Liver (tissue), 9 donors: ENCODE results near the gene MLF1. TPM values are rescaled to one million over a fixed set of nuclear protein-coding genes. Genes with fewer than 3 reads are reported as not detected.

Experiments used
- DNase-seq: peaks from one replicate; pipeline ENCODE4 v3.0.0-alpha.2; 2017; ENCODE audit warnings: low spot score
- H3K27ac ChIP-seq, 2 donors: one replicate each; pipeline ENCODE4 v1.7.0; 2013; ENCODE audit warnings: inconsistent platforms in 2 of 2, low read length in 2 of 2, control low read depth in 1 of 2, low read depth in 1 of 2, mild to moderate bottlenecking in 1 of 2
- H3K27me3 ChIP-seq, 4 donors: one replicate each; pipeline versions ENCODE4 v1.6.1 to v1.7.0; 2013; ENCODE audit warnings: low read length in 3 of 4, inconsistent platforms in 1 of 4, mild to moderate bottlenecking in 1 of 4, moderate library complexity in 1 of 4; ENCODE audit not compliant: control insufficient read depth in 4 of 4, insufficient read depth in 4 of 4
- H3K36me3 ChIP-seq, 4 donors: one replicate each; pipeline versions ENCODE4 v1.6.1 to v1.7.0; 2013; ENCODE audit warnings: low read length in 3 of 4, mild to moderate bottlenecking in 3 of 4, low read depth in 1 of 4, moderate library complexity in 1 of 4; ENCODE audit not compliant: control insufficient read depth in 4 of 4, insufficient read depth in 3 of 4
- H3K4me1 ChIP-seq, 4 donors: one replicate each; pipeline versions ENCODE4 v1.6.1 to v1.7.0; 2013; ENCODE audit warnings: low read length in 3 of 4, mild to moderate bottlenecking in 3 of 4, moderate library complexity in 1 of 4; ENCODE audit not compliant: control insufficient read depth in 4 of 4, insufficient read depth in 4 of 4
- H3K4me3 ChIP-seq, 3 donors: one replicate each; pipeline versions ENCODE4 v1.6.1 to v1.7.0; 2013; ENCODE audit warnings: low read length in 3 of 3, control low read depth in 1 of 3, low read depth in 1 of 3, mild to moderate bottlenecking in 1 of 3
- H3K9ac ChIP-seq, 2 donors: one replicate each; pipeline ENCODE4 v1.7.0; 2013; ENCODE audit warnings: low read length in 2 of 2, mild to moderate bottlenecking in 2 of 2, moderate library complexity in 2 of 2, control low read depth in 1 of 2, low read depth in 1 of 2
- H3K9me3 ChIP-seq, 4 donors: one replicate each; pipeline versions ENCODE4 v1.6.1 to v1.7.0; 2013; ENCODE audit warnings: low read length in 3 of 4; ENCODE audit not compliant: control insufficient read depth in 4 of 4
- EGR1 ChIP-seq, 2 donors: IDR thresholded peaks; 2 replicates each; pipeline ENCODE4 v1.6.1; 2016 to 2018; ENCODE audit warnings: antibody characterized with exemption in 2 of 2, low read depth in 2 of 2
- FOXA1 ChIP-seq: IDR thresholded peaks from 2 replicates; pipeline ENCODE4 v1.6.1; 2016; ENCODE audit warnings: antibody characterized with exemption
- FOXA2 ChIP-seq: IDR thresholded peaks from 2 replicates; pipeline ENCODE4 v1.6.1; 2016; ENCODE audit warnings: antibody characterized with exemption
- GABPA ChIP-seq, 2 donors: IDR thresholded peaks in 1 of 2; conservative IDR thresholded peaks in 1 of 2; 2 replicates each; pipeline ENCODE4 v1.6.1; 2016; ENCODE audit warnings: antibody characterized with exemption in 2 of 2, mild to moderate bottlenecking in 1 of 2, moderate library complexity in 1 of 2
- HNF4A ChIP-seq, 2 donors: conservative IDR thresholded peaks; 2 replicates each; pipeline ENCODE4 v1.6.1; 2016; ENCODE audit warnings: antibody characterized with exemption in 2 of 2, mild to moderate bottlenecking in 2 of 2
- HNF4G ChIP-seq: IDR thresholded peaks from 2 replicates; pipeline ENCODE4 v1.6.1; 2016; ENCODE audit warnings: antibody characterized with exemption
- JUND ChIP-seq, 2 donors: IDR thresholded peaks; 2 replicates each; pipeline ENCODE4 v1.6.1; 2016; ENCODE audit warnings: antibody characterized with exemption in 2 of 2
- MAX ChIP-seq: IDR thresholded peaks from 2 replicates; pipeline ENCODE4 v1.6.1; 2016; ENCODE audit warnings: antibody characterized with exemption
- NR2F2 ChIP-seq: IDR thresholded peaks from 2 replicates; pipeline ENCODE4 v1.6.1; 2016; ENCODE audit warnings: antibody characterized with exemption
- RAD21 ChIP-seq, 2 donors: IDR thresholded peaks; 2 replicates each; pipeline ENCODE4 v1.6.1; 2016; ENCODE audit warnings: antibody characterized with exemption in 2 of 2, mild to moderate bottlenecking in 2 of 2
- RXRA ChIP-seq, 2 donors: IDR thresholded peaks; 2 replicates each; pipeline ENCODE4 v1.6.1; 2017 to 2018; ENCODE audit warnings: antibody characterized with exemption in 2 of 2, mild to moderate bottlenecking in 1 of 2
- SP1 ChIP-seq: IDR thresholded peaks from 2 replicates; pipeline ENCODE4 v1.6.1; 2018; ENCODE audit warnings: antibody characterized with exemption, mild to moderate bottlenecking
- TAF1 ChIP-seq: conservative IDR thresholded peaks from 2 replicates; pipeline ENCODE4 v1.6.1; 2016; ENCODE audit warnings: antibody characterized with exemption, mild to moderate bottlenecking
- YY1 ChIP-seq: IDR thresholded peaks from 2 replicates; pipeline ENCODE4 v1.6.1; 2016; ENCODE audit warnings: antibody characterized with exemption, mild to moderate bottlenecking
- WGBS: extraction: QIAGEN DNeasy Blood & Tissue Kit; methylation state at CpG from one replicate; pipeline ENCODE4 v1.1.7; 2013; 5-methylcytosine and 5-hydroxymethylcytosine counted together
- polyA plus RNA-seq, 2 donors: library from polyadenylated mRNA; stranded (reverse) in 1 of 2; unstranded in 1 of 2; fragments of 200-250 nt in 1 of 2; fragments of >200 nt in 1 of 2; fragmentation: Nextera tagmentation in 1 of 2; extraction: Ambion mirVana in 1 of 2; gene quantifications; one replicate each; pipeline versions ENCODE4 v1.2.1 to v1.2.3, GENCODE V29; 2013 to 2015
- total RNA-seq, 2 donors: library from RNA; depleted of rRNA; stranded (reverse); fragments of >200 nt; gene quantifications; one replicate each; pipeline ENCODE4 v1.2.3, GENCODE V29; 2014
- TF ChIP-seq, protein P1 (sequence below): IDR thresholded peaks from 2 replicates; pipeline ENCODE4 v1.6.1; 2016; ENCODE audit warnings: antibody characterized with exemption
- TF ChIP-seq, protein P2 (sequence below): fragments of 150-350 bp; IDR thresholded peaks from 2 replicates; pipeline ENCODE4 v1.5.1; 2017; ENCODE audit warnings: improper control_type of control experiment, low read depth, low read length; ENCODE audit not compliant: missing input control
- TF ChIP-seq, protein P3 (sequence below): IDR thresholded peaks from 2 replicates; pipeline ENCODE4 v1.6.1; 2016; ENCODE audit warnings: antibody characterized with exemption
- TF ChIP-seq, protein P4 (sequence below): IDR thresholded peaks from 2 replicates; pipeline ENCODE4 v1.6.1; 2016; ENCODE audit warnings: antibody characterized with exemption, mild to moderate bottlenecking
- donor health status: healthy.
- donor health status: healthy.
- donor health status: healthy.
- donor health status: healthy.
- donor health status: healthy.

Gene MLF1
- total and polyA plus RNA-seq, 4 donors = 0.20 to 3.3 (median 0.45) TPM

- Histone ChIP-seq H3K4me1 (no peaks in the 10 kb centered on the region), H3K27ac (no peak overlapping the region), H3K27me3 (no peaks in the 10 kb centered on the region), H3K9me3 (no peaks in the 10 kb centered on the region), H3K36me3 (no peaks in the 10 kb centered on the region), H3K4me3 (no peak overlapping the region), H3K9ac (no peak overlapping the region)
- TF ChIP-seq JUND (IDR thresholded peaks at IDR 0.05) (no peak), NR2F2 (no peak), HNF4A (conservative IDR thresholded peaks at IDR 0.05) (no peak), TAF1 (no peak), FOXA2 (no peak), FOXA1 (no peak), HNF4G (no peak), RAD21 (IDR thresholded peaks at IDR 0.05) (no peak), MAX (no peak), GABPA (IDR thresholded peaks at IDR 0.05 in 1 of 2, conservative IDR thresholded peaks at IDR 0.05 in 1 of 2) (no peak), EGR1 (IDR thresholded peaks at IDR 0.05; ENCODE audit: low read depth in 2 of 2) (no peak), YY1 (no peak), RXRA (IDR thresholded peaks at IDR 0.05) (no peak), SP1 (no peak)
- TF ChIP-seq, protein P1, sequence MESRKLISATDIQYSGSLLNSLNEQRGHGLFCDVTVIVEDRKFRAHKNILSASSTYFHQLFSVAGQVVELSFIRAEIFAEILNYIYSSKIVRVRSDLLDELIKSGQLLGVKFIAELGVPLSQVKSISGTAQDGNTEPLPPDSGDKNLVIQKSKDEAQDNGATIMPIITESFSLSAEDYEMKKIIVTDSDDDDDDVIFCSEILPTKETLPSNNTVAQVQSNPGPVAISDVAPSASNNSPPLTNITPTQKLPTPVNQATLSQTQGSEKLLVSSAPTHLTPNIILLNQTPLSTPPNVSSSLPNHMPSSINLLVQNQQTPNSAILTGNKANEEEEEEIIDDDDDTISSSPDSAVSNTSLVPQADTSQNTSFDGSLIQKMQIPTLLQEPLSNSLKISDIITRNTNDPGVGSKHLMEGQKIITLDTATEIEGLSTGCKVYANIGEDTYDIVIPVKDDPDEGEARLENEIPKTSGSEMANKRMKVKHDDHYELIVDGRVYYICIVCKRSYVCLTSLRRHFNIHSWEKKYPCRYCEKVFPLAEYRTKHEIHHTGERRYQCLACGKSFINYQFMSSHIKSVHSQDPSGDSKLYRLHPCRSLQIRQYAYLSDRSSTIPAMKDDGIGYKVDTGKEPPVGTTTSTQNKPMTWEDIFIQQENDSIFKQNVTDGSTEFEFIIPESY = no peak
- TF ChIP-seq, protein P2, sequence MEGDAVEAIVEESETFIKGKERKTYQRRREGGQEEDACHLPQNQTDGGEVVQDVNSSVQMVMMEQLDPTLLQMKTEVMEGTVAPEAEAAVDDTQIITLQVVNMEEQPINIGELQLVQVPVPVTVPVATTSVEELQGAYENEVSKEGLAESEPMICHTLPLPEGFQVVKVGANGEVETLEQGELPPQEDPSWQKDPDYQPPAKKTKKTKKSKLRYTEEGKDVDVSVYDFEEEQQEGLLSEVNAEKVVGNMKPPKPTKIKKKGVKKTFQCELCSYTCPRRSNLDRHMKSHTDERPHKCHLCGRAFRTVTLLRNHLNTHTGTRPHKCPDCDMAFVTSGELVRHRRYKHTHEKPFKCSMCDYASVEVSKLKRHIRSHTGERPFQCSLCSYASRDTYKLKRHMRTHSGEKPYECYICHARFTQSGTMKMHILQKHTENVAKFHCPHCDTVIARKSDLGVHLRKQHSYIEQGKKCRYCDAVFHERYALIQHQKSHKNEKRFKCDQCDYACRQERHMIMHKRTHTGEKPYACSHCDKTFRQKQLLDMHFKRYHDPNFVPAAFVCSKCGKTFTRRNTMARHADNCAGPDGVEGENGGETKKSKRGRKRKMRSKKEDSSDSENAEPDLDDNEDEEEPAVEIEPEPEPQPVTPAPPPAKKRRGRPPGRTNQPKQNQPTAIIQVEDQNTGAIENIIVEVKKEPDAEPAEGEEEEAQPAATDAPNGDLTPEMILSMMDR = no peak
- TF ChIP-seq, protein P3, sequence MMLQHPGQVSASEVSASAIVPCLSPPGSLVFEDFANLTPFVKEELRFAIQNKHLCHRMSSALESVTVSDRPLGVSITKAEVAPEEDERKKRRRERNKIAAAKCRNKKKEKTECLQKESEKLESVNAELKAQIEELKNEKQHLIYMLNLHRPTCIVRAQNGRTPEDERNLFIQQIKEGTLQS = no peak
- TF ChIP-seq, protein P4, sequence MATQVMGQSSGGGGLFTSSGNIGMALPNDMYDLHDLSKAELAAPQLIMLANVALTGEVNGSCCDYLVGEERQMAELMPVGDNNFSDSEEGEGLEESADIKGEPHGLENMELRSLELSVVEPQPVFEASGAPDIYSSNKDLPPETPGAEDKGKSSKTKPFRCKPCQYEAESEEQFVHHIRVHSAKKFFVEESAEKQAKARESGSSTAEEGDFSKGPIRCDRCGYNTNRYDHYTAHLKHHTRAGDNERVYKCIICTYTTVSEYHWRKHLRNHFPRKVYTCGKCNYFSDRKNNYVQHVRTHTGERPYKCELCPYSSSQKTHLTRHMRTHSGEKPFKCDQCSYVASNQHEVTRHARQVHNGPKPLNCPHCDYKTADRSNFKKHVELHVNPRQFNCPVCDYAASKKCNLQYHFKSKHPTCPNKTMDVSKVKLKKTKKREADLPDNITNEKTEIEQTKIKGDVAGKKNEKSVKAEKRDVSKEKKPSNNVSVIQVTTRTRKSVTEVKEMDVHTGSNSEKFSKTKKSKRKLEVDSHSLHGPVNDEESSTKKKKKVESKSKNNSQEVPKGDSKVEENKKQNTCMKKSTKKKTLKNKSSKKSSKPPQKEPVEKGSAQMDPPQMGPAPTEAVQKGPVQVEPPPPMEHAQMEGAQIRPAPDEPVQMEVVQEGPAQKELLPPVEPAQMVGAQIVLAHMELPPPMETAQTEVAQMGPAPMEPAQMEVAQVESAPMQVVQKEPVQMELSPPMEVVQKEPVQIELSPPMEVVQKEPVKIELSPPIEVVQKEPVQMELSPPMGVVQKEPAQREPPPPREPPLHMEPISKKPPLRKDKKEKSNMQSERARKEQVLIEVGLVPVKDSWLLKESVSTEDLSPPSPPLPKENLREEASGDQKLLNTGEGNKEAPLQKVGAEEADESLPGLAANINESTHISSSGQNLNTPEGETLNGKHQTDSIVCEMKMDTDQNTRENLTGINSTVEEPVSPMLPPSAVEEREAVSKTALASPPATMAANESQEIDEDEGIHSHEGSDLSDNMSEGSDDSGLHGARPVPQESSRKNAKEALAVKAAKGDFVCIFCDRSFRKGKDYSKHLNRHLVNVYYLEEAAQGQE = no peak
- 97% methylated on average over 7 of the region's 7 CpGs for WGBS
- DNase-seq = no peak
Measured at GRCh38 chr3:158528076-158528674, 42.8 kb upstream of the MLF1 start.
